HepG2 (cell line): Measurements from ENCODE around the gene OSBPL2. TPM values are rescaled to one million over a fixed set of nuclear protein-coding genes. Genes with fewer than 3 reads are reported as not detected.
A peak's percentile ranks its signal among the peaks of the same experiment; 100 is the strongest.

Experiments
- CBFB ChIP-seq: sonication (generic); formaldehyde crosslinking; IDR thresholded peaks from 2 replicates; pipeline ENCODE4 v1.4.0; 2020; ENCODE audit warnings: missing genetic modification reagents
- KDM2A ChIP-seq: sonication (generic); formaldehyde crosslinking; IDR thresholded peaks from 2 replicates; pipeline ENCODE4 v1.4.0; 2020; ENCODE audit warnings: low read depth, missing genetic modification reagents, borderline replicate concordance
- NFAT5 ChIP-seq: sonication (generic); formaldehyde crosslinking; IDR thresholded peaks from 2 replicates; pipeline ENCODE4 v1.4.0; 2020; ENCODE audit warnings: missing genetic modification reagents
- NONO ChIP-seq, 2 experiments: fragments of 450-650 bp in 1 of 2; sonication (generic) in 1 of 2; formaldehyde crosslinking in 1 of 2; IDR thresholded peaks in 1 of 2; conservative IDR thresholded peaks in 1 of 2; 2 replicates each; pipeline versions ENCODE4 v1.6.1 to v1.8.0; 2017 to 2022; ENCODE audit warnings: mild to moderate bottlenecking in 1 of 2, missing genetic modification reagents in 1 of 2, moderate library complexity in 1 of 2
- POLR2AphosphoS5 ChIP-seq: IDR thresholded peaks from 2 replicates; pipeline ENCODE4 v1.6.1; 2012; ENCODE audit warnings: low read depth, low read length
- SIN3B ChIP-seq: fragments of 150-350 bp; IDR thresholded peaks from 2 replicates; pipeline ENCODE4 v1.6.1; 2014; ENCODE audit warnings: low read length
- ZFP36 ChIP-seq: fragments of 150-350 bp; IDR thresholded peaks from 2 replicates; pipeline ENCODE4 v1.6.1; 2018; ENCODE audit warnings: borderline replicate concordance, low read length, low read depth; ENCODE audit not compliant: partially characterized antibody
- ZNF382 ChIP-seq: sonication (generic); formaldehyde crosslinking; IDR thresholded peaks from 2 replicates; pipeline ENCODE4 v1.5.0; 2020; ENCODE audit warnings: missing genetic modification reagents, mild to moderate bottlenecking, borderline replicate concordance
- ZNF556 ChIP-seq: sonication (generic); formaldehyde crosslinking; IDR thresholded peaks from 2 replicates; pipeline ENCODE4 v1.4.0; 2020; ENCODE audit warnings: mild to moderate bottlenecking, missing genetic modification reagents, borderline replicate concordance
- polyA plus RNA-seq, 8 experiments: library from polyadenylated mRNA; depleted of rRNA in 3 of 8; stranded (reverse) in 7 of 8; unstranded in 1 of 8; fragments of >200 nt; fragmentation: Illumina TruSeq in 4 of 8; extraction: Trizol in 4 of 8; gene quantifications; 2 replicates each; pipeline versions ENCODE4 v1.2.1 to v1.2.3, GENCODE V29; 2011 to 2016; ENCODE audit warnings: low read depth in 4 of 8, missing spikeins in 1 of 8, mixed read lengths in 1 of 8; ENCODE audit not compliant: insufficient read depth in 1 of 8
- total RNA-seq, 5 experiments: library from RNA; depleted of rRNA; stranded (reverse); fragments of >200 nt; fragmentation: Illumina TruSeq; extraction: Trizol; gene quantifications; 2 replicates each; pipeline ENCODE4 v1.2.3, GENCODE V29; 2016; ENCODE audit warnings: low read depth in 1 of 5

OSBPL2 gene
- total and polyA plus RNA-seq, 2 of the 13 experiments (the other 11 are each of a cell fraction or from before 2014, with no cell fraction given): 18.5 to 37.4 TPM

GRCh38 chr20:62246872-62247652 lies 8.7 kb downstream of the OSBPL2 start (continued):
- TF ChIP-seq ZFP36: no peak
- TF ChIP-seq CBFB (CRISPR knock-in tag): 0 out of 2 replicates have a peak, but pooled peaks have one; percentile 66
- TF ChIP-seq POLR2AphosphoS5: no peak
- TF ChIP-seq ZNF556 (CRISPR knock-in tag): no peak
- peak; percentile 24; the same call in 1 of the 2 replicates for TF ChIP-seq KDM2A
- no peak for TF ChIP-seq ZNF382 (CRISPR knock-in tag)
- TF ChIP-seq NFAT5 (CRISPR knock-in tag): 0 out of 2 replicates have a peak, but pooled peaks have one; percentile 4
- no peak for TF ChIP-seq NONO (IDR thresholded peaks at IDR 0.05)
- peak; percentile 66; the same call in 1 of the 2 replicates for TF ChIP-seq NONO (CRISPR knock-in tag; conservative IDR thresholded peaks at IDR 0.05)
- no peak for TF ChIP-seq SIN3B
